DMS153 treated with DMSO at 0.1 percent for 48 hours (cell line): ENCODE results near the gene PCGF3.
"Not testable (repeated sequence)": the region's sequence is repeated elsewhere in the genome, so short reads cannot be mapped to it uniquely, and the experiment has no call there.

Source experiments
- DNase-seq: peaks from one replicate; lab custom pipeline; 2025; ENCODE audit not compliant: unreplicated experiment; lab: John Stamatoyannopoulos, UW

The PCGF3 gene

DNA sequence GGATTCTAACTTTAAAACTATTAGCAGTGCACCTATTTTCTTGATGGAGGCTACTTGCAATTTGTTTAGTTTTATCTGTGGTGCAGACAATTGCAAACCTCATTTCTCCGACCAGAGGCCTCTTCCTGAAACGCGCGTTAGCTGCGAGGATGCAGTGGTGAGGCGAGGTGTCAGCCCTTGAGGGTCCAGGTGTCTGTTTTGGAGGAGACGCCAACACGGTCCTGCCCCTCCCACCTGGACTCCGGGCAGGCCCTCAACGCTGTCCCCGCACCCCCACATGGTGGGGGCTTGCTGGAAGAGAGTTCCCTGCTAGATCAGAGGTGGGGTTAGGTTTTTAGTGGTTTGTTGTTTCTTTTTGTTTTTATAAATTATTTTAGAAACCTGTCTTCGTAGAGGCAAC, 34.4 kb downstream of the PCGF3 start:
- DNase-seq, result no peak

DNA sequence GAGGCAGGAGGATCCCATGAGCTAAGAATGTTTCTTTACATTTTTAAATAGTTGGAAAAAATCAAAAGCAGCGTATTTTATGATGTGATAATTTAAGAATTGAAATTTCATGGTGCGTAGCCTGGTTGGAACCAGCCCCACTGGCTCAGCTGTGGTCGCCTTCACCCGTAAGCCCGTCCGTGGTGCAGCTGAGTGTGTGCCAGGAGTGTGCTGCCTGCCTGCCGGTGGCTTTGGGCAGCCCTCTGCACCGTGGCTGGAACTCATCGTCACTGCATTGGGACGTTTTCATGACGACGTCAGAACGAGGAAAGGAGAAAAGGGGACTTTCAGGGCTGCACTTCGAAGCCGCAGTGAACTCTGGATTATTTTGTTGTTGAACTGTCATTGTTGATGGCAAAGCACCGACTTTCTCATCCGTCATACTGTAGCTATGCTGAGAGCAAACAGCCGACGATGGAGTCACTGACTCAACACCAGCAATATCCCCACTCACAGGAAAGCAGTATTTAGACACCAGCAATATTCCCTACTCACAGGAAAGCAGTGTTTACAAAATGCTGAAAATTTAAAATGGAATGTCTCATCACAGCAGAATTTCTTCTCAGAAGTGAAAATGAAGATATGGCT, 35.1 kb downstream of the PCGF3 start:
- no peak for DNase-seq

DNA sequence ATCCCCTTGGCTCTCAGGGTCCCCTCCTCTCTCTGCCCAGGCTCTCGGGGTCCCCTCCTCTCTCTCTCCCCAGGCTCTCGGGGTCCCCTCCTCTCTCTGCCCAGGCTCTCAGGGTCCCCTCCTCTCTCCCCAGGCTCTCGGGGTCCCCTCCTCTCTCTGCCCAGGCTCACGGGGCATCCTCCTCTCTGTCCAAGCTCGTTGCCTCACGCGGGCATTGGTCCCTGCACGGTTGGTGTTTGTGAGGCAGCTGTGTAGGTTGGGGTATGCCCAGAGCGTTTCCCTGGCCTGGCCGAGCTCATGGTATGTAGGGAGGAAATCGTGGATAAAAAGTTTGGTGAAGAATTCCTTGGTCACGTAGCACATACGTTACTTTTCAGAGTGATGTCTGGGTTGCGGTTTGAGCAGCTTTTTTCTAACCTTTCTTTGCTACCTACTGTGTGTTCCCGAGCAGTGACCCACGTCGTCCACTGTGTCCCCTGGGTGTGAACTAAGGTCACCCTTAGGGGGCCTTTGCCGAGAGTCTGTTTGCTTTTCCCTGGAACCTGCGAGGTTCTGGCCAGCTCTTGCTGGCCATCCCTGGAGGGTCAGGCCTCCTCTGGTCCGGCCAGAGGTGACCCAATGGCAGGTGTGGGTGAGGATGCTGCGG, 36.6 kb downstream of the PCGF3 start:
- no peak for DNase-seq

DNA sequence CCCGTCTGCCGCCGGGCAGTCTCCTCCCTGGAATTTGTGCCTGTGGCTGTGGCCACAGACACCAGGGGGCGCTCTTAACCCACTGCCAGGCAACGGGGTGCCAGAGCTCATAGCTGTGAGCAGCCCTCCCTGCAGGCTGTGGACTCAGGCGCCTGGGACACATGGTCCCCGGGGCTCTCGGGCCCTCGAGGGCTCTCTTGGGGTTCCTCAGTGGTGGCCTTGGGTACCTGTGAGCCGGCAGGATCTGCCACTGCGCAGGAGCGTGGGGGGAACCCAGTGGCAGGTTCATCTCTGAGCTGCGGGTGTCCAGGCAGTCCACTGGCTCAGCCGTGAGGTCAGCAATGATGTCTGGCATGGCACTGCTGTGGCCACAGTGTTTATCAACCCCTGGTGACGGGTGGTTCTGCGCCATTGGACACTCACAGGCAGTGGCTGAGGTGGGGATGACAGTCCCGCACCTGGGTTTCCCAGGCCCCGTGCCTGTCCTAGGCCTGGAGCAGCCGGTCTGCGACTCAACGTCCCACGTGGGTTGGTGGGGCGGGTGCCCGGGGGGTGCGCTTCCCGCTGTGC, 37.2 kb downstream of the PCGF3 start:
- no peak for DNase-seq

DNA sequence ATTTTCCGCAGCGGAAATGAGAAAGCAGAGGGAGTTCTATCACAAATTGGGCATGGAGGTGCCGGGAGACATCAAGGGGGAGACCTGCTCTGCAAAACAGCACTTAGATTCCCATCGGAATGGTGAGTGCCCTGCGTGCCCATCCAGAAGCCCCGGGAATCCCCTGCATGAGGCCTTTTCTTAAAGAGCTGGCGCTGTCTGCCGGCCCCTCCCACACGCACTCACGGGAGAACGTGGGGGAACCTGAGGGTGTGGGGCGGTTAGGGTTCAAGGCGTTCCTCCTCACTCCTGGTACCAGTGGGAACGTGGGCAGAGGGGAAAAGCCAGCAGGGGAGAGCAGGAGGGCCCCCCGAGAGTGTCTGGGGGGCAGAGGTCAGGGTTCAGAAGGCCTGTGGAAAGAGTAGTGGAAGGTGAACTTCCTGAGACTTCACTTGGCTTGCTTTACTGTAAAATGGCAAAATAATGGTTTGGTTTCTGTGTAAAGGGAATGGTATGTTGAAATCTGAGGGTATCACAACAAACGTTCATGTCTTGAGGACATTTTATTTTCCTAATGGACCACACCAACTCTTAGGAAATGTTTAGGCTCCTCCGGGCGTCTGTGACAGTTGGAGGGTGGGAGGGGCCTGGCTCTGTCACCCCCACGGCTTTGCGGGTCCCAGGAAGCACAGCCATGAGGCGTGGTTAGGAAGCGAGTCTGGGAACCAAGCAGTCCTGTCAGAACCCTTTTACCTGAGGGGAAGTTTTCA, 38.0 kb downstream of the PCGF3 start:
- DNase-seq, result no peak

DNA sequence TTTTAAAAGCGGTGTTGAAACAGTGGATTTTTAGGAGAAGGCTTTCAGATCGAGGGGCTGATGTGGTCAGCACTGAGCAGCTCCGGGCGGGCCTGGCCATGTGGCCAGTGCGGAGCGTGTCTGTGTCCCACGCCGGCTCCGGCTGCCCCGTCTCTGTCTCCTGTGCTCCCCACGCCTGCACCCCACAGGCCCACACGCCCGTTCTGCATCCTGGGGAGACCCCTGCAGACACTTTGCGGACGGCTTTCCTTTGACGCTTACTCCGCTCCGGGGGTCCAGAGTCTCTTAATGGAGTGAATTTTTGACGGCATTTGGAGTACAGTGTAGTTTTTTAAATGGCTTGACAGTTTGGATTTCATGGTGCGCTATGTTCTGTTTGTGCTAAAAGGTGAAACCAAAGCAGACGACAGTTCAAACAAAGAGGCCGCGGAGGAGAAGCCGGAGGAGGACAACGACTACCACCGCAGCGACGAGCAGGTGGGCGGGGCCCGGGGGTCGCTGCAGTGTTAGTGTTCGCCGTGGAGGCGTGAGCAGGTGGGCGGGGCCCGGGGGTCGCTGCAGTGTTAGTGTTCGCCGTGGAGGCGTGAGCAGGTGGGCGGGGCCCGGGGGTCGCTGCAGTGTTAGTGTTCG, 38.7 kb downstream of the PCGF3 start:
- DNase-seq, result no peak

DNA sequence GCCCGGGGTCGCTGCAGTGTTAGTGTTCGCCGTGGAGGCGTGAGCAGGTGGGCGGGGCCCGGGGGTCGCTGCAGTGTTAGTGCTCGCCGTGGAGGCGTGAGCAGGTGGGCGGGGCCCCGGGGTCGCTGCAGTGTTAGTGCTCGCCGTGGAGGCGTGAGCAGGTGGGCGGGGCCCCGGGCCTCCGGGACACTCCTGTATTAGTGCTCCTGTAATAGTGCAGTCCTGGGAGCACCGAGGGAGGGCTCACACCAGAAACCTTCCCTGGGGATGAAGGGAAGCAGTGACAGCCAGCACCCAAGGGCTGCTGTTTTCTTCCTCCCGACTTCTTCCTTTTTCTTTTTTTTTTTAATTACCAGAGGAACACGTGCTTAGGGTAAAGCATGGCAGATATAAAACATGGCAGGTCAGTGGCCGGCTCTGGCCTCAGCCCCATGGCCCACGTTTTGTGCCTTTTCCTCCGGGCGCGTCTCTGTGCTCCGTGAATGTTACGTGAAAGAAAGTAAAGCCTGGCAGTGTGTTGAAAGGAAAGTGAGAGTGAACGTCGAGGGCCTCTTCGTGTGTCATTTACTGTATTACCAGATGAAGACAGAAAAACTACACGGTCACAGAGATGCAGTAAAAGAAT, 42.0 kb downstream of the PCGF3 start:
- DNase-seq, result no peak

DNA sequence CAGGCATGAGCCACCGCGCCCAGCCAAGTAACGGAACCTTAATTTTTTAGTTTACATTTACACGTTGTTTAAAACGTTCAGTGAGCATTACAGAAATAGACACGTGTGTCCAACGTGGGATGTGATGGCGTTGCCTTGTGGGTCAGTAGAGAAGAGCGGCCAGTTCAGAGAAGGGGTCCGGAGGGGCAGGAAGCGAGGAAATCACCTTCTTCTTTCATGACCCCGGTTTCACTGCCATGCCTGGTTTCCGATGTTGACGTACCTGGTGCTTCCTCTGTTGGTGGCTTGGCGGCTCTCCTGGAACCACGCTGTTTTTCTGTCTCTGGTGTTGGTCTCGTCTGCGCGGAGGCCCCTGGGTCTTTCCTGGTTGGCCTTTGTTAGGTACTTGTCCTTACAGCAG, 42.8 kb downstream of the PCGF3 start:
- DNase-seq, result no peak

DNA sequence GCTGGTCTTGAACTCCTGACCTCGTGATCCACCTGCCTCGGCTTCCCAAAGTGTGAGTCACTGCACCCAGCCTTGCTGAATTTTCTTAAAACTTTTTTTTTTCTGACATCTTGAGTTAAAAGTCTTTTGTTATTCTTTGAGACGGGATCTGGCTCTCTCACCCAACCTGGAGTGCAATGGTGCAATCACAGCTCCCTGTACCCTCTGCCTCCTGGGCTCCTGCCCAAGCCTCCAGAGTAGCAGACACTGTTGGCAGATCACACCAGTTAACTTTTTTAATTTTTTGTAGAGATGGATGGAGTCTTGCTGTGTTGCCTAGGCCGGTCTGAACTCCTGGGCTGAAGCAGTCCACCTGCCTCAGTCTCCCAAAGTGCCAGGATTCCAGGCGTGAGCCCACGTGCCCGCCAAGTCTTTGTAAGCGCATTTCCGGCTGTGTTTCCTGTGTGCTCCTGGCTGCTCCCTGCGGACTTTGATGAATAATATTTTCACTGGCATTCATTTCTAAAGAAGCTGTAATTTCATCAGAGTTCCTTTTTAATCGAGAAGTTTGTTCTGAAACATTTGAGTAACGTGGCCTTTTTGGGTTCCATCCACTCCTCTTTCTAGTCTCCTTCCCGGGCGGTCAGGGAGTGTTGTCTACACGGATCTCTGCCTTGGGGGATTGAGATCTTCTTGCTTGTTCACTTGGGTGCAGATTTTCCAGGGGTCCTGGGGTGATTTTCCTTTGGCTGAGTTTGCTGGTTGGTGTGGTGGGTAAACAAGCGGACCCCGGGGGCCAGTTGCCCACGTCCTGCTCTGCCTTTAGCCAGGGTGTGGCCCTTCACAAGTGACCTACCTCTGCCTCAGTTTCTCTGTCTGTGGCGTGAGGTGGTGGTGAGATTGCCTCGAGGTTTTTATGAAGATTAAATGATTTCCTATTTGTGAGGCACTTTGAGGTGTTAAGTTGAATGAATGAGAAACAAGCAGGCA, 44.4 kb downstream of the PCGF3 start:
- no peak for DNase-seq

DNA sequence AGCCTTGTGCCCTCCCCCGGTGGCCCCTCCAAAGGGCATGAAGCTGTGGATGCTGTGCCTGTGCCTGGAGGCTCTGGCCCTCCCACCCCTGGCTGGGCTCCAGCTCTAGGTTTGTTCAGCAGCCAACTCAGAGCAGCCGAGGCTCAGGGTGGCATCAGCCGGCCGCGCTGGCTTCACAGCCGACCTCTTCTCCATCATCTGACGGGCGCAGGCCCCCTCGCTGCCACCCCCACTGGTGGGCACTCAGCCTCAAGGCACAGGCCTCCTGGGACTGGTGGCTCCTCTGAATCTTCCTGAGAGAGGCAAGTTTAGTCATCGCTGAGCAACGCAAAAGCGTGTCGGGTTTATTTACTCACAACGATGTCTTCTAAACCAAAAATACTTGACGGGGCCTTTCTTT, 46.0 kb downstream of the PCGF3 start:
- no peak for DNase-seq

DNA sequence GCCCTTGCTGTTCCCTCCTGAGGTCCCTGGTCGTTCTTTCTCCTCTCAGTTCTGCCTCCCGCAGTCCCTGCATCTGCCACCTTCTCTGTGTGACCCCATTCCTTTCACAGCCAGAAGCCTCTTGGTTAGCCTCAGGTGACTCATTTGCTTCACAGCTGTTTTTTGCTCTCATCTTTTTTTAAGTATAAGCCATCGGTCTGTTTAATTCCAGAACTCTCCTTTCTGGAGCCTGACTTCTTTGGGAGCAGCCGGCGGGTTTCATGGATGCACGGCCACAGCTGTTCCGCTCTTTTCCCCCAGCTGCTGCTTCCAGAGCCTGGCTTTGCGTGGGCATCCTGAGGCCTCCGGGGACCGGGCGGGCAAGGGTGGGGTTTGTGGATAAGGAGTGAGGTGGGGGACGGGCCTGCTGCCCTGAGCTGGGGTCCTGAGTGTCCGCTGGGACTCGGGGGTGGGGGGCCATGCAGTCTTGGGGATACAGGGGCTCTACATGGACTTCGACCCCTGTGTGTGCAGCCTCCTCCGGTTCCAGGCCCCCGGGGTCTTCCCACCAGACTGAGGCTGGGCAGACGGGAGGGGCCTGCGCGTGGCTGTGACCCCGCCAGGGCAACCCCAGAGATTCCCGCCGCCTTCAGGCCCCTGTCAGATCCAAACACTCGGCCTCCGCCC, 46.7 kb downstream of the PCGF3 start:
- DNase-seq, result no peak

DNA sequence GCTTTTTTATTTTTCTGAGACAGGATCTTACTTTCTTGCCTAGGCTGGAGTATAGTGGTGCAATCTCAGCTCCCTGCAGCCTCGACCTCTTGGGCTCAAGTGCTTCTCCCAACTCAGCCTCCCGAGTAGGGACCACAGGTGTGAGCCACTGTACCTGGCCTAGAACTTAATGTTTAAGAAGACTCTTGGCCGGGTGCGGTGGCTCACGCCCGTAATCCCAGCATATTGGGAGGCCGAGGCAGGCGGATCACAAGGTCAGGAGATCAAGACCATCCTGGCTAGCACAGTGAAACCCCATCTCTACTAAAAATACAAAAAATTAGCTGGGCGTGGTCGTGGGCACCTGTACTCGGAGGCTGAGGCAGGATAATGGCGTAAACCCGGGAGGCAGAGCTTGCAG, 47.6 kb downstream of the PCGF3 start:
- not testable (repeated sequence) for DNase-seq

DNA sequence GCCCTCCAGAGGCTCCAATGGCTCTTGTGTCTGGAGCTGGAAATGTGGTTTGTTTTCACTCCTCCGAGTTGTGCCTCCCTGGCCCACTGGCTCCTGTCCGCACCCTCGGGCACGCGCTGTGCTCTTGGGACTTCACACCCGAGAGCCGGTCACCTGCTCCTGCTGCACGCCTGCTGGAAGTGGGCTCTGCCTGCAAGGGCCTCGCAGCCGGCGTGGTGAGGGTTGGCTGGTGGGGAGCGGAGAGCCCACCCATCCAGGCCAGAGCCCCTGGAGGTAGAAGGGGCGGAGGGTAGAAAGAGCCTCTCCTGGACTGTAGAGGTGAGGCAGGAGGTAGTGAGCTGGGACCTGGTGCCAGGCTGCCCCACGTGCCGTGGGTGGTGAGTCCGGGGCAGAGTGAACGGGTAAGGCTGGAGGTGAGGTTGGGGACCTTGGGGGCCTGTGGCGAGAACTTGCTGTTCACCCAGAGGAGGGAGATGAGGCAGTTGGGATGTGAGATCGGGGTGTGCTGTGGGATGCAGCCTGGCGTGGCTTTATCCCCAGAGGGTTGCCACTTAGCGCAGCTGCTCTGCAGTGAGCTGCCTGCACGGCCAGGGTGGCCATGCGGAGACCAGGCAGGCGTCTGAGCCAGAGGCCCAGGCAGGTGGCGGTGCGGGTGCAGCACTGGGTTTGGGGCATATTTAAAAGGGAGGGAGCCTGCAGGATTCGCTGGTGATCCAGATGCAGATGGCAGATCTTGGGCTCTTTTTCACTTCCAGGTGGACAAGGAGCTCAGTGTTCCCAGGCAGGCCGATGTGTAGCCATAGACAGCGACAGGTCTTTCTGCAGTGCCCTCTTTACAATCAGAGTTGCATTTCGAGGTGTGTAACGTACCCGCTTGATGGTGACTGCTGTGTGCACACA, 48.8 kb downstream of the PCGF3 start:
- DNase-seq, result no peak

DNA sequence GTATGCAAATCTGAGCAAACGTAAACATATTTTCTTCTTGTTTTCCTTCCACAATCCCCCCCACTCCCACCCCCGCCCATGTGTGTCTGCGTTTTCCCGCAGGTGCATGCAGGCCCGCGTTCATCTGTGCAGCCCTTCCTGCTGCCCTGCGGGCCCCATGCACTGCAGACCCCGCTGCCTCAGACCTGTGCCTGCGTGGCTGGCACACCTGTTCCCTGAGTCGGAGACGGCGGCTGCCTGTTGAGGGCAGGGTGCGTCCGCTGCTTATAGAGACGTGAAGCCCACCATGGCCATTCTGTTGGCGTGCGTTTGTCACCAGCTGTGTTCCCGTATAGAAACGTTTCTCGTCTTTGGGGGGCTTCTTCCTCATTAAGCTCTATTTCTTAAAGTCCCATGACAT, 51.5 kb downstream of the PCGF3 start:
- no peak for DNase-seq

DNA sequence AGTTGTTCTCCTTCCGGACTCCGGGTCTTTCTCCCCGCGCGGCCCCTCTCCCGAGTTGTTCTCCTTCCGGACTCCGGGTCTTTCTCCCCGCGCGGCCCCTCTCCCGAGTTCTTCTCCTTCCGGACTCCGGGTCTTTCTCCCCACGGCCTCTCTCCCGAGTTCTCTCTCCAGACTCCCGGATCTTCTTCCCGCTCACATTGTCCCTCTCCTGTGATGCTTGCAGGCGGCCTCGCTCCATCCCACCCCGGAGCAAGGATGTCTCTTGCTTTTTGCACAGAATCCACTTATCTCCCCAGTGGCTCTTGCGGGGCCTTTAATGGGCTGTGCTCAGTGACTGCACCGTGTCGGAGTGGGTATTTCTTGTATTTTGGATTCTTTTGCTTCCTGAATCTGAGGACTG, 54.2 kb downstream of the PCGF3 start:
- DNase-seq, result not testable (repeated sequence)

DNA sequence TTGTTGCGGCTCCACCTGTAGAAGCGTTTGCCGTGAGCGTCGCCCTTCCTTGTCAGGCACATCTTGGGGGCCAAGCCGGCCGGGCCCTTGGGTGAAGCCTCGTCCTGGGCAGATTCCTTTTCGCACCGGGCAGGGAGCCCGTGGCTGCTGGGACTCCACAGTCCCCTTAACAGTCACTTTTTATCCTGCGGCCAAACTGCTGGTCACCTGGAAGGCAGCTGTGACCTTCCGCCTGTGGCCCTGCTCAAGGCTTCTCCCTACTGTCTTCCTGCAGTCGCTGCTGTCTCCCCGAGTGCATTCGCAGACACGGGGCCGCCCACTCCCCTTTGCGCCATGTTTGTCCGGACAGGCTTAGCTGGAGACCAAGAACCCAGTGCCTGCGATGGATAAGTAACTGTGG, 55.0 kb downstream of the PCGF3 start:
- no peak for DNase-seq

DNA sequence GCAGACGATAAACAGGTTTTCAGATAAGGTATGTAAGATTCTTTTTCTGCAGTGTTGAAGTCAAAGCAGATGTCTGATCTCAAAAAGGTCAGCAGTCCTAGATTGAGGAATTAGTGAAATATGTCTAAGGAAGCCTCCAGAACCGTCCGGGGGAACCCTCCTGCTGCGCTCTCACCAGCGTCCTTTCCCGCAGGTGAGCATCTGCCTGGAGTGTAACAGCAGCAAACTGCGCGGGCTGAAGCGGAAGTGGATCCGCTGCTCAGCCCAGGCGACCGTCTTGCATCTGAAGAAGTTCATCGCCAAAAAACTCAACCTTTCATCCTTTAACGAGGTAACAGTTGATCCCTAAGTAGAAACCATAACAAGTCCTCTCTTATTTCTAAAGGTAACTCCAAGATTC, 55.5 kb downstream of the PCGF3 start:
- no peak for DNase-seq

DNA sequence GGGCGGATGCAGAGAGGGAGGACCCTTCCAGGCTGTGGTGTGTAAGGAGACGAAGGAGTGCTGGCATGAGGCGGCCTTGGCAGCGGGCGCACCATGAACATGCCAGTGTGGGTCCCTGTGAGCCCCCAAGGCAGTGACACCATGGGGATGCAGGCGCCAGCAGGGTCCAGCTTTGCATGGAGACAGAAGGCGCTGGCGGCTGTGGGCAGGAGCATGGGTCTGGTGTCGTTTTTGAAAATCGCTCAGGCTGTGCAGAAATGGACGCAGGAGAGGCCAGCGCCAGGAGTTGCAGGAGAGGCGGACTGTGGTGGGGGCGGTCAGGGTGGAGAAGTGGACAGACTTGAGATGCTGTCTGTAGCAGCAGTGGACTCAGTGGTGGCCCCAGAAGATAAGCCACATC, 56.1 kb downstream of the PCGF3 start:
- DNase-seq, result no peak
